Type B pancreatic cell (in vitro differentiated cells): ENCODE measurements around the gene TMED5. TPM values are rescaled to one million over a fixed set of nuclear protein-coding genes. Genes with fewer than 3 reads are reported as not detected.

Experiments used
- DNase-seq: peaks from one replicate; pipeline ENCODE4 v3.0.0; 2021; ENCODE audit warnings: mixed read lengths; ENCODE audit not compliant: unreplicated experiment; ENCODE audit errors: extremely low spot score
- H3K27ac Mint-ChIP-seq: 2 replicates; pipeline ENCODE4 v1.8.0; 2021; ENCODE audit warnings: mild to moderate bottlenecking, mixed read lengths
- H3K27me3 Mint-ChIP-seq: 2 replicates; pipeline ENCODE4 v1.8.0; 2021; ENCODE audit warnings: mixed read lengths
- H3K36me3 Mint-ChIP-seq: 2 replicates; pipeline ENCODE4 v1.8.0; 2021; ENCODE audit warnings: mixed read lengths
- H3K4me1 Mint-ChIP-seq: one replicate; pipeline ENCODE4 v1.8.0; 2021; ENCODE audit warnings: mixed read lengths; ENCODE audit not compliant: unreplicated experiment
- H3K4me3 Mint-ChIP-seq: 2 replicates; pipeline ENCODE4 v1.8.0; 2021; ENCODE audit warnings: mild to moderate bottlenecking, mixed read lengths
- H3K9me3 Mint-ChIP-seq: 2 replicates; pipeline ENCODE4 v1.8.0; 2021; ENCODE audit warnings: mixed read lengths
- CTCF ChIP-seq: fragments of 200-600 bp; sonication (generic); conservative IDR thresholded peaks from 2 replicates; pipeline ENCODE4 v1.5.0; 2021; ENCODE audit warnings: antibody characterized with exemption, mild to moderate bottlenecking
- total RNA-seq: library from RNA; stranded (reverse); gene quantifications from 2 replicates; pipeline ENCODE4 v1.2.1, GENCODE V29; 2021; ENCODE audit warnings: low replicate concordance

TMED5 gene
- total RNA-seq, 1 donor from 2014 or later = 36.8 TPM

GRCh38 chr1:93199150-93199549 lies 18.9 kb upstream of the TMED5 start:
- Mint-ChIP-seq H3K4me3 (no peak overlapping the region), H3K27me3 (no peaks in the 10 kb centered on the region), H3K9me3 (peaks cover 5% of the 10 kb centered on the region), H3K27ac (no peak overlapping the region), H3K4me1 (no peaks in the 10 kb centered on the region), H3K36me3 (peaks cover 18% of the 10 kb centered on the region)
- DNase-seq = no peak
- no peak for TF ChIP-seq CTCF

- Mint-ChIP-seq H3K27ac (no peak overlapping the region), H3K36me3 (peaks cover 18% of the 10 kb centered on the region), H3K9me3 (peaks cover 5% of the 10 kb centered on the region), H3K4me3 (no peak overlapping the region), H3K4me1 (no peaks in the 10 kb centered on the region), H3K27me3 (no peaks in the 10 kb centered on the region)
- no peak for DNase-seq
- no peak for TF ChIP-seq CTCF
Measured at GRCh38 chr1:93196591-93196990, 16.4 kb upstream of the TMED5 start.

GRCh38 chr1:93194231-93194990 lies 14.2 kb upstream of the TMED5 start:
- peaks cover 5% of the 10 kb centered on the region for H3K9me3 Mint-ChIP-seq
- no peak overlapping the region for H3K4me3 Mint-ChIP-seq
- H3K27ac Mint-ChIP-seq = no peak overlapping the region
- H3K36me3 Mint-ChIP-seq = peaks cover 18% of the 10 kb centered on the region
- TF ChIP-seq CTCF = no peak
- no peak for DNase-seq
- no peaks in the 10 kb centered on the region for H3K27me3 Mint-ChIP-seq
- H3K4me1 Mint-ChIP-seq = no peaks in the 10 kb centered on the region

- no peak overlapping the region for H3K27ac Mint-ChIP-seq
- peaks cover 9% of the 10 kb centered on the region for H3K36me3 Mint-ChIP-seq
- H3K9me3 Mint-ChIP-seq = no peaks in the 10 kb centered on the region
- no peak for DNase-seq
- H3K4me3 Mint-ChIP-seq = no peak overlapping the region
- no peaks in the 10 kb centered on the region for H3K4me1 Mint-ChIP-seq
- TF ChIP-seq CTCF = no peak
- no peaks in the 10 kb centered on the region for H3K27me3 Mint-ChIP-seq
Measured at GRCh38 chr1:93190432-93190831, 10.2 kb upstream of the TMED5 start.

GRCh38 chr1:93186667-93187066 lies 6.5 kb upstream of the TMED5 start:
- Mint-ChIP-seq H3K4me1 (no peaks in the 10 kb centered on the region), H3K36me3 (peaks cover 5% of the 10 kb centered on the region), H3K27me3 (no peaks in the 10 kb centered on the region), H3K27ac (no peak overlapping the region), H3K4me3 (no peak overlapping the region), H3K9me3 (no peaks in the 10 kb centered on the region)
- no peak for TF ChIP-seq CTCF
- no peak for DNase-seq
